Astrocyte (in vitro differentiated cells and primary cell): Measurements from ENCODE around the gene MRPL20. TPM values are rescaled to one million over a fixed set of nuclear protein-coding genes. Genes with fewer than 3 reads are reported as not detected.

Experiments
- DNase-seq: peaks from one replicate; pipeline ENCODE4 v3.0.0-alpha.2; 2010; ENCODE audit warnings: low read depth
- FAIRE-seq: peaks from 2 replicates; lab custom pipeline; 2011; peaks lifted over from hg19 to GRCh38; lab: Jason Lieb, UNC
- H2AFZ ChIP-seq: 2 replicates; pipeline ENCODE4 v1.6.0; 2012; ENCODE audit warnings: low read depth, low read length, inconsistent platforms
- H3K27ac ChIP-seq: 2 replicates; pipeline ENCODE4 v1.5.1; 2011; ENCODE audit warnings: low read depth, low read length, inconsistent platforms
- H3K27me3 ChIP-seq: 2 replicates; pipeline ENCODE4 v1.6.0; 2011; ENCODE audit warnings: low read length, inconsistent platforms; ENCODE audit not compliant: insufficient read depth
- H3K36me3 ChIP-seq: 2 replicates; pipeline ENCODE4 v1.5.1; 2011; ENCODE audit warnings: low read length, inconsistent platforms; ENCODE audit not compliant: insufficient read depth
- H3K4me1 ChIP-seq: 2 replicates; pipeline ENCODE4 v1.5.1; 2011; ENCODE audit warnings: low read length, inconsistent platforms; ENCODE audit not compliant: insufficient read depth
- H3K4me2 ChIP-seq: 2 replicates; pipeline ENCODE4 v1.6.0; 2012; ENCODE audit warnings: low read length, inconsistent platforms
- H3K4me3 ChIP-seq: 2 replicates; pipeline ENCODE4 v1.5.1; 2011; ENCODE audit warnings: low read depth, mild to moderate bottlenecking, low read length, inconsistent platforms; ENCODE audit not compliant: insufficient read depth
- H3K79me2 ChIP-seq: 2 replicates; pipeline ENCODE4 v1.6.0; 2012; ENCODE audit warnings: mild to moderate bottlenecking, low read length, inconsistent platforms; ENCODE audit not compliant: insufficient read depth
- H3K9ac ChIP-seq: 2 replicates; pipeline ENCODE4 v1.6.0; 2012; ENCODE audit warnings: mild to moderate bottlenecking, low read length, inconsistent platforms
- H3K9me3 ChIP-seq: 2 replicates; pipeline ENCODE4 v1.5.1; 2012; ENCODE audit warnings: low read depth, mild to moderate bottlenecking, low read length, inconsistent platforms; ENCODE audit not compliant: insufficient read depth
- H4K20me1 ChIP-seq: 2 replicates; pipeline ENCODE4 v1.6.0; 2012; ENCODE audit warnings: low read length, inconsistent platforms; ENCODE audit not compliant: insufficient read depth
- H3K27ac Mint-ChIP-seq: one replicate; pipeline ENCODE4 v1.8.0; 2021; ENCODE audit warnings: mild to moderate bottlenecking, mixed read lengths; ENCODE audit not compliant: unreplicated experiment
- H3K27me3 Mint-ChIP-seq: one replicate; pipeline ENCODE4 v1.8.0; 2021; ENCODE audit warnings: low read depth, mixed read lengths; ENCODE audit not compliant: unreplicated experiment
- H3K36me3 Mint-ChIP-seq: one replicate; pipeline ENCODE4 v1.8.0; 2021; ENCODE audit warnings: low read depth, mixed read lengths; ENCODE audit not compliant: unreplicated experiment
- H3K4me1 Mint-ChIP-seq: one replicate; pipeline ENCODE4 v1.8.0; 2021; ENCODE audit warnings: low read depth, mixed read lengths; ENCODE audit not compliant: unreplicated experiment
- H3K4me3 Mint-ChIP-seq: one replicate; pipeline ENCODE4 v1.8.0; 2021; ENCODE audit warnings: mild to moderate bottlenecking, moderate library complexity, mixed read lengths; ENCODE audit not compliant: unreplicated experiment
- H3K9me3 Mint-ChIP-seq: one replicate; pipeline ENCODE4 v1.8.0; 2021; ENCODE audit warnings: mild to moderate bottlenecking, mixed read lengths; ENCODE audit not compliant: unreplicated experiment
- CTCF ChIP-seq: IDR thresholded peaks from 2 replicates; pipeline ENCODE4 v1.5.1; 2011; ENCODE audit warnings: low read depth, mild to moderate bottlenecking, inconsistent platforms, low read length, moderate library complexity; ENCODE audit not compliant: insufficient read depth
- EZH2 ChIP-seq: IDR thresholded peaks from 2 replicates; pipeline ENCODE4 v1.6.1; 2012; ENCODE audit warnings: mild to moderate bottlenecking, low read length, inconsistent platforms; ENCODE audit not compliant: insufficient read depth
- total RNA-seq: library from RNA; stranded (reverse); gene quantifications from 2 replicates; pipeline ENCODE4 v1.2.1, GENCODE V29; 2021

MRPL20 gene
- total RNA-seq, 1 donor from 2014 or later: 88.5 TPM

GRCh38 chr1:1374589-1374928, 32.5 kb downstream of the MRPL20 start:
- Histone ChIP-seq H3K4me3 (peak overlapping the region; percentile 78), H3K27ac (peak overlapping the region; percentile 81), H2AFZ (peak overlapping the region; percentile 61), H3K9me3 (no peaks in the 10 kb centered on the region), H3K27me3 (no peaks in the 10 kb centered on the region), H3K4me1 (peaks cover 18% of the 10 kb centered on the region), H4K20me1 (peaks cover 26% of the 10 kb centered on the region), H3K36me3 (peaks cover 3% of the 10 kb centered on the region), H3K9ac (peak overlapping the region; percentile 94), H3K4me2 (peak overlapping the region; percentile 91), H3K79me2 (peaks cover 34% of the 10 kb centered on the region)
- Mint-ChIP-seq H3K36me3 (peaks cover 2% of the 10 kb centered on the region), H3K4me3 (peak overlapping the region; percentile 86), H3K27me3 (no peaks in the 10 kb centered on the region), H3K27ac (no peak overlapping the region), H3K9me3 (no peaks in the 10 kb centered on the region), H3K4me1 (peaks cover 10% of the 10 kb centered on the region)
- TF ChIP-seq CTCF (no peak), EZH2 (no peak)
- FAIRE-seq: no peak
- no peak for DNase-seq

- Mint-ChIP-seq H3K27me3 (no peaks in the 10 kb centered on the region), H3K4me3 (peak overlapping the region; percentile 86), H3K27ac (peak overlapping the region; percentile 47), H3K36me3 (peaks cover 2% of the 10 kb centered on the region), H3K4me1 (peaks cover 10% of the 10 kb centered on the region), H3K9me3 (no peaks in the 10 kb centered on the region)
- H3K79me2 ChIP-seq: peaks cover 34% of the 10 kb centered on the region
- H3K4me1 ChIP-seq: peaks cover 18% of the 10 kb centered on the region
- DNase-seq (no peak), FAIRE-seq (no peak)
- no peaks in the 10 kb centered on the region for H3K9me3 ChIP-seq
- peaks cover 26% of the 10 kb centered on the region for H4K20me1 ChIP-seq
- H3K36me3 ChIP-seq: peaks cover 3% of the 10 kb centered on the region
- H2AFZ ChIP-seq: no peak overlapping the region
- H3K4me3 ChIP-seq: peak overlapping the region; percentile 78
- peak overlapping the region; percentile 94 for H3K9ac ChIP-seq
- H3K27ac ChIP-seq: peak overlapping the region; percentile 81
- no peaks in the 10 kb centered on the region for H3K27me3 ChIP-seq
- peak overlapping the region; percentile 91 for H3K4me2 ChIP-seq
- TF ChIP-seq CTCF (no peak), EZH2 (no peak)
Measured at GRCh38 chr1:1373815-1374588, 33.1 kb downstream of the MRPL20 start.

- Histone ChIP-seq H3K27me3 (no peaks in the 10 kb centered on the region), H3K4me3 (peak overlapping the region; percentile 78), H3K36me3 (peaks cover 3% of the 10 kb centered on the region), H2AFZ (no peak overlapping the region), H3K9ac (peak overlapping the region; percentile 94), H3K4me1 (peaks cover 18% of the 10 kb centered on the region), H4K20me1 (peaks cover 26% of the 10 kb centered on the region), H3K4me2 (peak overlapping the region; percentile 91), H3K79me2 (peaks cover 34% of the 10 kb centered on the region), H3K9me3 (no peaks in the 10 kb centered on the region), H3K27ac (no peak overlapping the region)
- peaks cover 10% of the 10 kb centered on the region for H3K4me1 Mint-ChIP-seq
- H3K27me3 Mint-ChIP-seq: no peaks in the 10 kb centered on the region
- peaks cover 2% of the 10 kb centered on the region for H3K36me3 Mint-ChIP-seq
- H3K27ac Mint-ChIP-seq: peak overlapping the region; percentile 47
- no peak for DNase-seq
- H3K4me3 Mint-ChIP-seq: peak overlapping the region; percentile 86
- FAIRE-seq: no peak
- H3K9me3 Mint-ChIP-seq: no peaks in the 10 kb centered on the region
- TF ChIP-seq EZH2 (no peak), CTCF (no peak)
Measured at GRCh38 chr1:1373051-1373814, 33.9 kb downstream of the MRPL20 start.
